HepG2 (cell line): Measurements from ENCODE around the gene EXOC7. TPM values are rescaled to one million over a fixed set of nuclear protein-coding genes. Genes with fewer than 3 reads are reported as not detected.

ENCODE experiments used
- BRD4 ChIP-seq: sonication (generic); formaldehyde crosslinking; IDR thresholded peaks from 2 replicates; pipeline ENCODE4 v1.4.0; 2020; ENCODE audit warnings: missing genetic modification reagents
- CHD2 ChIP-seq: IDR thresholded peaks from 2 replicates; pipeline ENCODE4 v1.6.1; 2011; ENCODE audit warnings: low read depth, low read length, improper control_type of control experiment
- JUN ChIP-seq: sonication (generic); formaldehyde crosslinking; IDR thresholded peaks from 2 replicates; pipeline ENCODE4 v1.4.0; 2020; ENCODE audit warnings: mild to moderate bottlenecking, missing genetic modification reagents
- NRL ChIP-seq: sonication (generic); formaldehyde crosslinking; IDR thresholded peaks from 2 replicates; pipeline ENCODE4 v1.5.0; 2020; ENCODE audit warnings: missing genetic modification reagents, mild to moderate bottlenecking, moderate library complexity, borderline replicate concordance
- RCOR2 ChIP-seq: IDR thresholded peaks from 2 replicates; pipeline ENCODE4 v1.6.1; 2016; ENCODE audit warnings: missing biosample characterization, missing genetic modification reagents
- RXRB ChIP-seq: IDR thresholded peaks from 2 replicates; pipeline ENCODE4 v1.6.1; 2016; ENCODE audit warnings: borderline replicate concordance, missing genetic modification reagents, missing compliant biosample characterization
- SMAD3 ChIP-seq: sonication (generic); formaldehyde crosslinking; IDR thresholded peaks from 2 replicates; pipeline ENCODE4 v1.4.0; 2020; ENCODE audit warnings: missing genetic modification reagents
- SOX5 ChIP-seq: IDR thresholded peaks from 2 replicates; pipeline ENCODE4 v1.6.1; 2016; ENCODE audit warnings: borderline replicate concordance
- THYN1 ChIP-seq: sonication (generic); formaldehyde crosslinking; IDR thresholded peaks from 2 replicates; pipeline ENCODE4 v1.8.1; 2023; ENCODE audit warnings: low read depth, mild to moderate bottlenecking, moderate library complexity, missing genetic modification reagents, borderline replicate concordance
- ZGPAT ChIP-seq: IDR thresholded peaks from 2 replicates; pipeline ENCODE4 v1.6.1; 2016; ENCODE audit warnings: mild to moderate bottlenecking
- ZHX1 ChIP-seq: sonication (generic); formaldehyde crosslinking; IDR thresholded peaks from 2 replicates; pipeline ENCODE4 v1.8.1; 2022; ENCODE audit warnings: low read depth, mild to moderate bottlenecking, missing genetic modification reagents
- ZNF430 ChIP-seq: sonication (generic); formaldehyde crosslinking; IDR thresholded peaks from 2 replicates; pipeline ENCODE4 v1.9.0; 2021; ENCODE audit warnings: mild to moderate bottlenecking, missing genetic modification reagents
- ZNF780A ChIP-seq: sonication (generic); formaldehyde crosslinking; IDR thresholded peaks from 2 replicates; pipeline ENCODE4 v1.8.0; 2022; ENCODE audit warnings: mild to moderate bottlenecking, missing genetic modification reagents, moderate library complexity
- ZNF782 ChIP-seq: sonication (generic); formaldehyde crosslinking; IDR thresholded peaks from 2 replicates; pipeline ENCODE4 v1.4.0; 2020; ENCODE audit warnings: missing genetic modification reagents, mild to moderate bottlenecking, borderline replicate concordance
- polyA plus RNA-seq, 8 experiments: library from polyadenylated mRNA; depleted of rRNA in 3 of 8; stranded (reverse) in 7 of 8; unstranded in 1 of 8; fragments of >200 nt; fragmentation: Illumina TruSeq in 4 of 8; extraction: Trizol in 4 of 8; gene quantifications; 2 replicates each; pipeline versions ENCODE4 v1.2.1 to v1.2.3, GENCODE V29; 2011 to 2016; ENCODE audit warnings: low read depth in 4 of 8, missing spikeins in 1 of 8, mixed read lengths in 1 of 8; ENCODE audit not compliant: insufficient read depth in 1 of 8
- total RNA-seq, 5 experiments: library from RNA; depleted of rRNA; stranded (reverse); fragments of >200 nt; fragmentation: Illumina TruSeq; extraction: Trizol; gene quantifications; 2 replicates each; pipeline ENCODE4 v1.2.3, GENCODE V29; 2016; ENCODE audit warnings: low read depth in 1 of 5
- TF ChIP-seq, protein P1 (sequence below), 2 experiments: fragments of 450-650 bp in 1 of 2; sonication (generic) in 1 of 2; formaldehyde crosslinking; IDR thresholded peaks; 2 replicates each; pipeline versions ENCODE4 v1.5.0 to v1.8.0; 2020 to 2022; ENCODE audit warnings: mild to moderate bottlenecking in 1 of 2, missing genetic modification reagents in 1 of 2
- TF ChIP-seq, protein P2 (sequence below): sonication (generic); formaldehyde crosslinking; IDR thresholded peaks from 2 replicates; pipeline ENCODE4 v1.4.0; 2020; ENCODE audit warnings: mild to moderate bottlenecking, missing genetic modification reagents
- TF ChIP-seq, protein P3 (sequence below): sonication (generic); formaldehyde crosslinking; IDR thresholded peaks from 2 replicates; pipeline ENCODE4 v1.4.0; 2020; ENCODE audit warnings: missing genetic modification reagents
- TF ChIP-seq, protein P4 (sequence below): sonication (generic); formaldehyde crosslinking; IDR thresholded peaks from 2 replicates; pipeline ENCODE4 v1.9.0; 2022; ENCODE audit warnings: missing genetic modification reagents, mild to moderate bottlenecking, borderline replicate concordance

The EXOC7 gene
- total and polyA plus RNA-seq, 2 of the 13 experiments (the other 11 are each of a cell fraction or from before 2014, with no cell fraction given): 86.9 to 116 TPM

DNA sequence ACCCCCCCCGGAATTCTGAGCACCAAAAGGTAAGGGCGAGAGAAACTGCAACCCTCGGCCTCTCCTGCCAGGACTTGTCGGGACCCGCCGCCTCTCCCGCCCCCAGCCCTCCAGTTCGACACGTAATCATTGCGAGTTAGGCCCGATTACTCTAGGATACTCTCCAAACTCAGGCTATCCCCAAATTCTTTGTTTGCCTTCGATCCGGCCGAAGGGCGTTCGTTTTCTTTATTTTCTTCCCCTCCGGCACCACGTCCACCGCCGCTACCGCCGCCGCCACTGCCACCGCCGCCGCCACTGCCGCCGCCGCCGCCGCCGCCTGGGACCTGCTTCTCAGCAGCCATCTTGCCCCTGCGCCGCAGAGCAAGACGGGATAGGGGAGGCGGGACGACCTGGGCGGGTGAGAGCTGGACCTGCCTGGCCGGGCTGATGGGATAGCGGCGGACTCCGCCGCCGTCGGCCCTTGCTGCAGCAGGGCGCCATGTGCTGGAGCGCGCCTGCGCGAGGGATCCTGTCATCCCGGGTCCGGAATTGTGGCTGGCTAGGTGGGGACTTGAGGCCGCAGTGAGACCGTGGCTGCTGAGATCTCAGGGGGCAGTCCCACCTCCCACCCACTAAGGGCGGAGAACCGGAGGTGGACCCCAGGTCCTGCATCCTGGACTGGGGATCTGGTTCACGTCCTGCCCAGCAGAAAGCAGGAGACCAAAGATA is 31.3 kb downstream of the EXOC7 start, which contains the start of gene SRP68 (continued):
- TF ChIP-seq, protein P1, sequence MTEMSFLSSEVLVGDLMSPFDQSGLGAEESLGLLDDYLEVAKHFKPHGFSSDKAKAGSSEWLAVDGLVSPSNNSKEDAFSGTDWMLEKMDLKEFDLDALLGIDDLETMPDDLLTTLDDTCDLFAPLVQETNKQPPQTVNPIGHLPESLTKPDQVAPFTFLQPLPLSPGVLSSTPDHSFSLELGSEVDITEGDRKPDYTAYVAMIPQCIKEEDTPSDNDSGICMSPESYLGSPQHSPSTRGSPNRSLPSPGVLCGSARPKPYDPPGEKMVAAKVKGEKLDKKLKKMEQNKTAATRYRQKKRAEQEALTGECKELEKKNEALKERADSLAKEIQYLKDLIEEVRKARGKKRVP (CRISPR knock-in tag; IDR thresholded peaks at IDR 0.05): peak in 1 of 2 experiments; percentile 63; a peak in 2 of 4 replicates
- TF ChIP-seq, protein P2, sequence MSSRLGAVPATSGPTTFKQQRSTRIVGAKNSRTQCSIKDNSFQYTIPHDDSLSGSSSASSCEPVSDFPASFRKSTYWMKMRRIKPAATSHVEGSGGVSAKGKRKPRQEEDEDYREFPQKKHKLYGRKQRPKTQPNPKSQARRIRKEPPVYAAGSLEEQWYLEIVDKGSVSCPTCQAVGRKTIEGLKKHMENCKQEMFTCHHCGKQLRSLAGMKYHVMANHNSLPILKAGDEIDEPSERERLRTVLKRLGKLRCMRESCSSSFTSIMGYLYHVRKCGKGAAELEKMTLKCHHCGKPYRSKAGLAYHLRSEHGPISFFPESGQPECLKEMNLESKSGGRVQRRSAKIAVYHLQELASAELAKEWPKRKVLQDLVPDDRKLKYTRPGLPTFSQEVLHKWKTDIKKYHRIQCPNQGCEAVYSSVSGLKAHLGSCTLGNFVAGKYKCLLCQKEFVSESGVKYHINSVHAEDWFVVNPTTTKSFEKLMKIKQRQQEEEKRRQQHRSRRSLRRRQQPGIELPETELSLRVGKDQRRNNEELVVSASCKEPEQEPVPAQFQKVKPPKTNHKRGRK (CRISPR knock-in tag): no peak
- TF ChIP-seq BRD4 (CRISPR knock-in tag) (peak; percentile 91), RXRB (CRISPR knock-in tag) (peak; percentile 73), SOX5 (CRISPR knock-in tag) (no peak), NRL (CRISPR knock-in tag) (peak; percentile 89), CHD2 (no peak), RCOR2 (CRISPR knock-in tag) (no peak), SMAD3 (0 out of 2 replicates have a peak, but pooled peaks have one; percentile 18), JUN (peak; percentile 58; the same call in 1 of the 2 replicates), ZHX1 (CRISPR knock-in tag) (peak; percentile 95), ZNF780A (peak; percentile 87; the same call in 1 of the 2 replicates), ZNF430 (CRISPR knock-in tag) (peak; percentile 92), ZGPAT (CRISPR knock-in tag) (peak; percentile 91), THYN1 (CRISPR knock-in tag) (no peak), ZNF782 (0 out of 2 replicates have a peak, but pooled peaks have one; percentile 2)
- TF ChIP-seq, protein P3, sequence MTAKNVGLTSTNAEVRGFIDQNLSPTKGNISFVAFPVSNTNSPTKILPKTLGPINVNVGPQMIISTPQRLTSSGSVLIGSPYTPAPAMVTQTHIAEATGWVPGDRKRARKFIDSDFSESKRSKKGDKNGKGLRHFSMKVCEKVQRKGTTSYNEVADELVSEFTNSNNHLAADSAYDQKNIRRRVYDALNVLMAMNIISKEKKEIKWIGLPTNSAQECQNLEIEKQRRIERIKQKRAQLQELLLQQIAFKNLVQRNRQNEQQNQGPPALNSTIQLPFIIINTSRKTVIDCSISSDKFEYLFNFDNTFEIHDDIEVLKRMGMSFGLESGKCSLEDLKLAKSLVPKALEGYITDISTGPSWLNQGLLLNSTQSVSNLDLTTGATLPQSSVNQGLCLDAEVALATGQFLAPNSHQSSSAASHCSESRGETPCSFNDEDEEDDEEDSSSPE (CRISPR knock-in tag): peak; percentile 91
- TF ChIP-seq, protein P4, sequence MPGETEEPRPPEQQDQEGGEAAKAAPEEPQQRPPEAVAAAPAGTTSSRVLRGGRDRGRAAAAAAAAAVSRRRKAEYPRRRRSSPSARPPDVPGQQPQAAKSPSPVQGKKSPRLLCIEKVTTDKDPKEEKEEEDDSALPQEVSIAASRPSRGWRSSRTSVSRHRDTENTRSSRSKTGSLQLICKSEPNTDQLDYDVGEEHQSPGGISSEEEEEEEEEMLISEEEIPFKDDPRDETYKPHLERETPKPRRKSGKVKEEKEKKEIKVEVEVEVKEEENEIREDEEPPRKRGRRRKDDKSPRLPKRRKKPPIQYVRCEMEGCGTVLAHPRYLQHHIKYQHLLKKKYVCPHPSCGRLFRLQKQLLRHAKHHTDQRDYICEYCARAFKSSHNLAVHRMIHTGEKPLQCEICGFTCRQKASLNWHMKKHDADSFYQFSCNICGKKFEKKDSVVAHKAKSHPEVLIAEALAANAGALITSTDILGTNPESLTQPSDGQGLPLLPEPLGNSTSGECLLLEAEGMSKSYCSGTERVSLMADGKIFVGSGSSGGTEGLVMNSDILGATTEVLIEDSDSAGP (CRISPR knock-in tag): peak; percentile 98
